Activated naive CD4-positive, alpha-beta T cell treated with anti-CD3 and anti-CD28 coated beads, Interleukin-2, amount 10 ng/mL, durations not matched to agents 7 days and 5 days (primary cell): Measurements from ENCODE around the gene RAP2B.
A peak's percentile ranks its signal among the peaks of the same experiment; 100 is the strongest.
"Not testable (repeated sequence)": the region's sequence is repeated elsewhere in the genome, so short reads cannot be mapped to it uniquely, and the experiment has no call there.

ENCODE experiments used
- CTCF ChIA-PET: fragments of 350-600 bp; sonication (Branson Sonifier 250); formaldehyde crosslinking; loops from one replicate; lab custom pipeline; 2021; ENCODE audit warnings: antibody characterized with exemption; lab: Charles Lee
- DNase-seq: peaks from one replicate; pipeline ENCODE4 v3.0.0-alpha.2; 2020
- H3K27ac Mint-ChIP-seq: one replicate; pipeline ENCODE4 v1.8.0; 2021; ENCODE audit warnings: mild to moderate bottlenecking, moderate library complexity, mixed read lengths
- H3K27me3 Mint-ChIP-seq: one replicate; pipeline ENCODE4 v1.8.0; 2021; ENCODE audit warnings: mild to moderate bottlenecking, mixed read lengths
- H3K36me3 Mint-ChIP-seq: one replicate; pipeline ENCODE4 v1.8.0; 2021; ENCODE audit warnings: mixed read lengths
- H3K4me1 Mint-ChIP-seq: one replicate; pipeline ENCODE4 v1.8.0; 2021; ENCODE audit warnings: mixed read lengths
- H3K4me3 Mint-ChIP-seq: one replicate; pipeline ENCODE4 v1.8.0; 2021; ENCODE audit warnings: mild to moderate bottlenecking, moderate library complexity, mixed read lengths
- H3K9me3 Mint-ChIP-seq: one replicate; pipeline ENCODE4 v1.8.0; 2021; ENCODE audit warnings: mixed read lengths

Gene RAP2B

GRCh38 chr3:153161714-153162512 lies at the start of gene RAP2B:
Gene RAP2B (plus strand): TSS chr3:153162226. CDS start chr3:153162694, 468 bp downstream.
- Mint-ChIP-seq H3K4me1 (peaks cover 47% of the 10 kb centered on the region), H3K27ac (peak within 1 kb of the TSS; percentile 99), H3K27me3 (peaks cover 5% of the 10 kb centered on the region), H3K4me3 (peak within 1 kb of the TSS; percentile 95), H3K36me3 (peaks cover 41% of the 10 kb centered on the region), H3K9me3 (no peaks in the 10 kb centered on the region)
- DNase-seq, result peak; percentile 97
- CTCF ChIA-PET, result interaction anchor here (0.6 to 2.3 kb wide), 6 partner anchors 25 to 460 kb away, joined by 3 to 7 read pairs (median 4); no protein-coding TSS in a partner anchor

DNA sequence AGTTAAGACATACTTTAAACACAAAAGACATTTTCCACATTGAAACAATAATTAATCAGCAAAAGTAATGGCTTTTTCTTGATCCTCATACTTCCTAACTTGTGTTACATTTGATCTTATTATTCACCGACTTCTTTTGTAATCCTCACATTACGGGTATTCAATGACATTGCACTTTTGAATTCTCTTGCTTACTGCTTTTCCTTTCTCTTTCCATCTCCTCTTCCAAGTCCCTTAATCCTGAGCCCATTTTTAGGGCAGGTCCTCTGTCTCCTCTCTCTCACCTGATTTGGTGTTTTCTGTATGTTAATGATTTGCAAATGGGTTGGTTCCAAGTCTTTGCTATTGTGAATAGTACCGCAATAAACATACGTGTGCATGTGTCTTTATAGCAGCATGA lies 48.5 kb upstream of the RAP2B start:
- Mint-ChIP-seq H3K4me1 (no peaks in the 10 kb centered on the region), H3K27ac (no peak overlapping the region), H3K9me3 (peaks cover 2% of the 10 kb centered on the region), H3K27me3 (peaks cover 8% of the 10 kb centered on the region), H3K4me3 (no peak overlapping the region), H3K36me3 (no peaks in the 10 kb centered on the region)
- DNase-seq, result no peak
- CTCF ChIA-PET, result interaction anchor here (0.6 kb wide), 1 partner anchor 48 kb away, joined by 3 read pairs; no protein-coding TSS in a partner anchor

DNA sequence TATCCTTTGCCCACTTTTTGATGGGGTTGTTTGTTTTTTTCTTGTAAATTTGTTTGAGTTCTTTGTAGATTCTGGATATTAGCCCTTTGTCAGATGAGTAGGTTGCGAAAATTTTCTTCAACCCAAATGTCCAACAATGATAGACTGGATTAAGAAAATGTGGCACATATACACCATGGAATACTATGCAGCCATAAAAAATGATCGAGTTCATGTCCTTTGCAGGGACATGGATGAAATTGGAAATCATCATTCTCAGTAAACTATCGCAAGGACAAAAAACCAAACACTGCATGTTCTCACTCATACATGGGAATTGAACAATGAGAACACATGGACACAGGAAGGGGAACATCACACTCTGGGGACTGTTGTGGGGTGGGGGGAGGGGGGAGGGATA lies 47.8 kb upstream of the RAP2B start:
- H3K4me1 Mint-ChIP-seq, H3K4me3 Mint-ChIP-seq, H3K36me3 Mint-ChIP-seq, DNase-seq, H3K27me3 Mint-ChIP-seq, H3K9me3 Mint-ChIP-seq, CTCF ChIA-PET, H3K27ac Mint-ChIP-seq: not testable (repeated sequence)

DNA sequence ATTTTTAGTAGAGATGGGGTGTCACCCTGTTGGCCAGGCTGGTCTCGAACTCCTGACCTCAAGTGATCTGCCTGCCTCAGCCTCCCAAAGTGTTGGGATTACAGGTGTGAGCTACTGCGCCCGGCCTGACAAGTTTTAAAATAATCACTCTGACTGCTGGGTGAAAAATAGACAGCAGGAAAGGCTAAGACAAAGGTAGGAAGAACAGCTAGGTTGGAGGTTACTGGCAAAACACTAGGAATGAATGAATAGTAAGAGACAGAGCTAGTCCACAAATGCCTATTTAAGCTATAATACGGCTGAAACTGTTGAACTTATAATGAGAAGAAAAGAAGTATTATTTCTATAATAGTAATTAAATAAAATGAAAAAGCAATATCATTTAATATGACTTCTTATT lies 46.7 kb upstream of the RAP2B start:
- no peak for DNase-seq
- peaks cover 4% of the 10 kb centered on the region for H3K27me3 Mint-ChIP-seq
- CTCF ChIA-PET, result interaction anchor here (0.7 kb wide), 1 partner anchor 555 kb away, joined by 3 read pairs; no protein-coding TSS in a partner anchor
- peaks cover 2% of the 10 kb centered on the region for H3K9me3 Mint-ChIP-seq
- H3K27ac Mint-ChIP-seq, result no peak overlapping the region
- H3K36me3 Mint-ChIP-seq, result no peaks in the 10 kb centered on the region
- no peak overlapping the region for H3K4me3 Mint-ChIP-seq
- no peaks in the 10 kb centered on the region for H3K4me1 Mint-ChIP-seq

DNA sequence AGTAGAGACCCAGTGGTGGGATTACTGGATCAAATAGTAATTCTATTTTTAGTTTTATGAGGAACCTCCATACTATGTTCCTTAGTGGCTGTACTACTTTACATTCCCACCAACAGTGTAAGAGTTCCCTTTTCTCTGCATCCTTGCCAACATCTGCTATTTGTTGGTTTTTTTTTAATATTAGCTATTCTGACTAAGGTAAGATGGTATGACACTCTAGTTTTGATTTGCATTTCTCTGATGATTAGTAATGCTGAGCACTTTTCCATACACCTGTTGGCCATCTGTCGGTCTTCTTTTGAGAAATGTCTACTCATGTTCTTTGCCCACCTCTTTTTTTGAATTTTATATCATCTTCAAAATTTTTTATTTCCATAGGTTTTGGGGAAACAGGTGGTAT lies 34.2 kb upstream of the RAP2B start:
- no peak for DNase-seq
- peaks cover 6% of the 10 kb centered on the region for H3K4me1 Mint-ChIP-seq
- no peaks in the 10 kb centered on the region for H3K9me3 Mint-ChIP-seq
- H3K27me3 Mint-ChIP-seq, result no peaks in the 10 kb centered on the region
- no peak overlapping the region for H3K4me3 Mint-ChIP-seq
- no peaks in the 10 kb centered on the region for H3K36me3 Mint-ChIP-seq
- CTCF ChIA-PET, result no interaction called here
- no peak overlapping the region for H3K27ac Mint-ChIP-seq

DNA sequence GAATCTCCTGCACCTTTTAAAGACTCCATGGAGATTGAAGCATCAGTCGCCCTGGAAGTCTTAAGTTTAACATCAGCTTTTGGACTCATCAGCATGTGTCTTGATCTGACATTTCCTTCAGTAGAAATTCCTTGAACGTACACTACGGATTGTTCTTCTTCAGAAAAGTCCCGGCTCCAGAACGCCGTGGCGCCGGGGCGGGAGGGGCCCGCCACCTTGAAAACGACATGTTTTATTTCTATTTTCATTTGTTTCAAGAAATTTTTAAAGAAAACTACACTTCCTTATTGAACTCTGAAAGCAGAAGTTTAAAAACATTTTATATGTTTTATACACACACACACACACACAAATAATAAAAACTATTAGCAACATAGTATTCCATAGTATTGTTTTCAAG lies 32.6 kb upstream of the RAP2B start:
- Mint-ChIP-seq H3K4me3 (no peak overlapping the region), H3K9me3 (no peaks in the 10 kb centered on the region)

GRCh38 chr3:153129866-153130265 lies 32.2 kb upstream of the RAP2B start:
- H3K27ac Mint-ChIP-seq, result no peak overlapping the region
- peaks cover 6% of the 10 kb centered on the region for H3K4me1 Mint-ChIP-seq
- CTCF ChIA-PET, result no interaction called here
- H3K4me3 Mint-ChIP-seq, result no peak overlapping the region
- no peak for DNase-seq
- H3K36me3 Mint-ChIP-seq, result no peaks in the 10 kb centered on the region
- H3K9me3 Mint-ChIP-seq, result no peaks in the 10 kb centered on the region
- no peaks in the 10 kb centered on the region for H3K27me3 Mint-ChIP-seq

More for the DNA sequence above, 32.6 kb upstream of the RAP2B start:
- no peak for DNase-seq
- no peaks in the 10 kb centered on the region for H3K36me3 Mint-ChIP-seq
- no peak overlapping the region for H3K27ac Mint-ChIP-seq
- H3K4me1 Mint-ChIP-seq, result peaks cover 6% of the 10 kb centered on the region
- CTCF ChIA-PET, result no interaction called here
- no peaks in the 10 kb centered on the region for H3K27me3 Mint-ChIP-seq

GRCh38 chr3:153130312-153130977 lies 31.6 kb upstream of the RAP2B start:
- CTCF ChIA-PET, result no interaction called here
- H3K36me3 Mint-ChIP-seq, result no peaks in the 10 kb centered on the region
- H3K27me3 Mint-ChIP-seq, result no peaks in the 10 kb centered on the region
- H3K4me1 Mint-ChIP-seq, result peaks cover 6% of the 10 kb centered on the region
- H3K9me3 Mint-ChIP-seq, result no peaks in the 10 kb centered on the region
- DNase-seq, result no peak
- no peak overlapping the region for H3K4me3 Mint-ChIP-seq
- no peak overlapping the region for H3K27ac Mint-ChIP-seq

DNA sequence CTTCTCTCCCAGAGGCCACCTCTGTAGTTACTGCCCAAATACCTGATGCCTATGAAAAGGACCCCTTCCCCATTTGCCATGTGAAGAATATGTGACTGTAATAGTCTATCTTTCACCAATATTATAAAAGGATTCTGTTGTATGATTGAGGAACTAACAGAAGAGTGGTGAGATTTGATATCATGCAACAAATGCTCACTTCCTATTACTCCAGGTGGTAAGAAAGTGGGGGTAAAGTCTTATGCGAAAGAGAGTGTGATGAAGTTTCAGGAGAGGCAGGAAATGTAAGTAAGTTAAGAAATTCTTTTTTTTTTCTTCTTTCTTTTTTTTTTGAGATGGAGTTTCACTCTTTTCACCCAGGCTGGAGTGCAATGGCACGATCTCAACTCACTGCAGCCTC lies 24.4 kb upstream of the RAP2B start:
- Mint-ChIP-seq H3K4me3 (no peak overlapping the region), H3K36me3 (no peaks in the 10 kb centered on the region), H3K4me1 (peaks cover 31% of the 10 kb centered on the region), H3K27me3 (no peaks in the 10 kb centered on the region), H3K9me3 (no peaks in the 10 kb centered on the region), H3K27ac (no peak overlapping the region)
- DNase-seq, result no peak
- CTCF ChIA-PET, result interaction anchor here (1.3 kb wide), 1 partner anchor 24 kb away, joined by 6 read pairs; no protein-coding TSS in a partner anchor

GRCh38 chr3:153138276-153139210 lies 23.5 kb upstream of the RAP2B start:
- Mint-ChIP-seq H3K27me3 (no peaks in the 10 kb centered on the region), H3K4me1 (peaks cover 31% of the 10 kb centered on the region), H3K9me3 (no peaks in the 10 kb centered on the region), H3K36me3 (no peaks in the 10 kb centered on the region), H3K4me3 (no peak overlapping the region), H3K27ac (peak overlapping the region; percentile 15)
- DNase-seq, result peak; percentile 38
- CTCF ChIA-PET, result no interaction called here

DNA sequence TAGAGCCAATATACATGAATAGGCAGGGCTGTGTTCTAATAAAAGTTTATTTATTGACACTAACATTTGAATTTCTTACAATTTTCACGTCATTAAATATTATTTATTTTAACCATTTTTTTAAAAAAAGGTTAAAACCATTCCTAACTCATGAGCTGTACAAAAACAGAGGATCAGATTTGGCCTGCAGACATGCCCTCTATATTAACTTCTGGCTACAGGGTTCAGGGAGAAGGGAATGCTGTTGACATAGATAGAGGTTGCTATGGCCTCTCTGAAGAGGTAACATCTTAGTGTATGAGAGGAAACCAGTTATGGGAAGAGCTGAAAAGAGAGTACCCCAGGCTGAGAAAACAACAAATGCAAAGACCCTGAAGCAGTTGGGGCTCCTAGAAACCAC lies 19.1 kb upstream of the RAP2B start:
- H3K36me3 Mint-ChIP-seq, result no peaks in the 10 kb centered on the region
- H3K27me3 Mint-ChIP-seq, result no peaks in the 10 kb centered on the region
- no peak for DNase-seq
- H3K9me3 Mint-ChIP-seq, result peaks cover 2% of the 10 kb centered on the region
- peaks cover 36% of the 10 kb centered on the region for H3K4me1 Mint-ChIP-seq
- H3K4me3 Mint-ChIP-seq, result no peak overlapping the region
- no peak overlapping the region for H3K27ac Mint-ChIP-seq
- CTCF ChIA-PET, result no interaction called here

DNA sequence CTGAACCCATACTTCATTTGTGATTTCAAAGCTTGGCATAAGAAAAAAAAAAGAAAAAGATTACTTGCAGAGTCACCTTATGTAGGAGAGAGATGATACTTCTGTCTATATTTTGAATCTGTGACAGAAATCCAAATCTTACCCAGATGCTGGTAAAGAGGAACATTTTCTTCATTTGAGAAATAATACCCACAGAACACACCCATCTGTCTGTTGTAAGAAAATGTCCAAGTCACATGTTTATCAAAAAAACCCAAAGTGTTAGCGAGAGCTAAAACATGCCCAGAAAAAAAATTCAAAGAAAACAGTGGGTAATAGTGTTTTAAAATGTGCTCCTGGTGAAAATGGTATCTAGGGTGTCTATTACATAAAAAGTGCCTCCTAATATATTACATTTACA lies 18.0 kb upstream of the RAP2B start:
- H3K27me3 Mint-ChIP-seq, result no peaks in the 10 kb centered on the region
- no peak overlapping the region for H3K27ac Mint-ChIP-seq
- CTCF ChIA-PET, result no interaction called here
- peaks cover 3% of the 10 kb centered on the region for H3K9me3 Mint-ChIP-seq
- peaks cover 24% of the 10 kb centered on the region for H3K4me1 Mint-ChIP-seq
- DNase-seq, result no peak
- no peaks in the 10 kb centered on the region for H3K36me3 Mint-ChIP-seq
- no peak overlapping the region for H3K4me3 Mint-ChIP-seq

GRCh38 chr3:153144779-153145178 lies 17.2 kb upstream of the RAP2B start:
- no peak for DNase-seq
- no peaks in the 10 kb centered on the region for H3K27me3 Mint-ChIP-seq
- peaks cover 19% of the 10 kb centered on the region for H3K4me1 Mint-ChIP-seq
- no peak overlapping the region for H3K27ac Mint-ChIP-seq
- CTCF ChIA-PET, result no interaction called here
- H3K4me3 Mint-ChIP-seq, result no peak overlapping the region
- H3K36me3 Mint-ChIP-seq, result no peaks in the 10 kb centered on the region
- H3K9me3 Mint-ChIP-seq, result peaks cover 3% of the 10 kb centered on the region

- peaks cover 16% of the 10 kb centered on the region for H3K4me1 Mint-ChIP-seq
- no peak for DNase-seq
- no peaks in the 10 kb centered on the region for H3K36me3 Mint-ChIP-seq
- peaks cover 3% of the 10 kb centered on the region for H3K9me3 Mint-ChIP-seq
- CTCF ChIA-PET, result no interaction called here
- H3K27me3 Mint-ChIP-seq, result no peaks in the 10 kb centered on the region
- H3K4me3 Mint-ChIP-seq, result no peak overlapping the region
- no peak overlapping the region for H3K27ac Mint-ChIP-seq
These were observed 16.6 kb upstream of the RAP2B start for GRCh38 chr3:153145454-153145853.
